ENCODE data around the gene ARHGAP18.

Gene ARHGAP18

DNA sequence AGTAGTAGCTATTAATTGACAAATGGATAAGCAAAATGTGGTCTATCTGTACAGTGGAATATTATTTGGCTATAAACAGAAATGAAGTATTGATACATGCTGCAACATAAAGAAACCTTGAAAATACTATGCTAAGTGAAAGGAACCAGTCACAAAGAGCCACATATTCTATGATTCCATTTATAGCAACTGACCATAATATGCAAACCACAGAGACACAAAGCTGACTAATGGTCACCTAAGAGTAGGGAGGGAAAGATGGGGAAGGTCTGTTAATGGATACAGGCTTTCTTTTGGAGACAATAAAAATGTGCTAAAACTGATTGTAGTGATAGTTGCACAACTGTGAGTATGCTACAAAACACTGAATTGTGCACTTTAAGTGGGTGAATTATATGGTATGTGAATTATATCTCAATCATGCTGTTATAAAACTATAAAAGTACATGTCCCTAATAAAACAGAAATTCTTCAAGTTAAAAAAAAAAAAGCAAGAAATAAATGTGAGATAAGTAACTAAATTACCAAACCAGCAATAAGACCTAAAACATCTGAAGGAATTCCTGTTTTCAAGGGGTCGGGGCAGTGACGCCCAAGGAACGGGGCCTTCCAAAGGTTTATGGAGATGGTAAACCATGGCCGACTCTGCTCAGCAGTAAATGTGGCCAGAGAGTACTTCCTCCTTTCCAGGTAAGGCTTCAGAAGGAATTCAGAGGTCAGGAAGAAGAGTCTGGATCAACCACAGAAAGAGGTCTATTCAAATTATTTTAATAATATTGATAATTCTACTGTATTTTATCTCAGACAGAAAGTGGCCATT, 75.4 kb downstream of the ARHGAP18 start:
- CTCF ChIA-PET = interaction anchor here (0.7 kb wide), 1 partner anchor 96 kb away, joined by 3 read pairs; no protein-coding TSS in a partner anchor
- no peak overlapping the region for H3K4me3 ChIP-seq (ENCODE audit: low read depth, low read length)
- H3K9me3 ChIP-seq (ENCODE audit: control insufficient read depth, insufficient read depth, low read depth, low read length) = no peaks in the 10 kb centered on the region
- H3K27ac ChIP-seq (ENCODE audit: extremely low read depth, low read depth, low read length) = no peak overlapping the region
- TF ChIP-seq GFI1B (tag by site-specific recombination; IDR thresholded peaks at IDR 0.05) = no peak
- no peak for TF ChIP-seq ZBTB17 (tag by site-specific recombination; IDR thresholded peaks at IDR 0.05)
- no peak for TF ChIP-seq ZNF169 (tag by site-specific recombination; IDR thresholded peaks at IDR 0.05)
- TF ChIP-seq, protein P1, sequence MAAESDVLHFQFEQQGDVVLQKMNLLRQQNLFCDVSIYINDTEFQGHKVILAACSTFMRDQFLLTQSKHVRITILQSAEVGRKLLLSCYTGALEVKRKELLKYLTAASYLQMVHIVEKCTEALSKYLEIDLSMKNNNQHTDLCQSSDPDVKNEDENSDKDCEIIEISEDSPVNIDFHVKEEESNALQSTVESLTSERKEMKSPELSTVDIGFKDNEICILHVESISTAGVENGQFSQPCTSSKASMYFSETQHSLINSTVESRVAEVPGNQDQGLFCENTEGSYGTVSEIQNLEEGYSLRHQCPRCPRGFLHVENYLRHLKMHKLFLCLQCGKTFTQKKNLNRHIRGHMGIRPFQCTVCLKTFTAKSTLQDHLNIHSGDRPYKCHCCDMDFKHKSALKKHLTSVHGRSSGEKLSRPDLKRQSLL (tag by site-specific recombination; IDR thresholded peaks at IDR 0.05) = no peak
- TF ChIP-seq, protein P2, sequence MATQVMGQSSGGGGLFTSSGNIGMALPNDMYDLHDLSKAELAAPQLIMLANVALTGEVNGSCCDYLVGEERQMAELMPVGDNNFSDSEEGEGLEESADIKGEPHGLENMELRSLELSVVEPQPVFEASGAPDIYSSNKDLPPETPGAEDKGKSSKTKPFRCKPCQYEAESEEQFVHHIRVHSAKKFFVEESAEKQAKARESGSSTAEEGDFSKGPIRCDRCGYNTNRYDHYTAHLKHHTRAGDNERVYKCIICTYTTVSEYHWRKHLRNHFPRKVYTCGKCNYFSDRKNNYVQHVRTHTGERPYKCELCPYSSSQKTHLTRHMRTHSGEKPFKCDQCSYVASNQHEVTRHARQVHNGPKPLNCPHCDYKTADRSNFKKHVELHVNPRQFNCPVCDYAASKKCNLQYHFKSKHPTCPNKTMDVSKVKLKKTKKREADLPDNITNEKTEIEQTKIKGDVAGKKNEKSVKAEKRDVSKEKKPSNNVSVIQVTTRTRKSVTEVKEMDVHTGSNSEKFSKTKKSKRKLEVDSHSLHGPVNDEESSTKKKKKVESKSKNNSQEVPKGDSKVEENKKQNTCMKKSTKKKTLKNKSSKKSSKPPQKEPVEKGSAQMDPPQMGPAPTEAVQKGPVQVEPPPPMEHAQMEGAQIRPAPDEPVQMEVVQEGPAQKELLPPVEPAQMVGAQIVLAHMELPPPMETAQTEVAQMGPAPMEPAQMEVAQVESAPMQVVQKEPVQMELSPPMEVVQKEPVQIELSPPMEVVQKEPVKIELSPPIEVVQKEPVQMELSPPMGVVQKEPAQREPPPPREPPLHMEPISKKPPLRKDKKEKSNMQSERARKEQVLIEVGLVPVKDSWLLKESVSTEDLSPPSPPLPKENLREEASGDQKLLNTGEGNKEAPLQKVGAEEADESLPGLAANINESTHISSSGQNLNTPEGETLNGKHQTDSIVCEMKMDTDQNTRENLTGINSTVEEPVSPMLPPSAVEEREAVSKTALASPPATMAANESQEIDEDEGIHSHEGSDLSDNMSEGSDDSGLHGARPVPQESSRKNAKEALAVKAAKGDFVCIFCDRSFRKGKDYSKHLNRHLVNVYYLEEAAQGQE (tag by site-specific recombination; IDR thresholded peaks at IDR 0.05) = no peak
- no peak for TF ChIP-seq KLF10 (tag by site-specific recombination; IDR thresholded peaks at IDR 0.05)
- no peak for TF ChIP-seq KLF1 (tag by site-specific recombination; IDR thresholded peaks at IDR 0.05)
- TF ChIP-seq ZNF473 (tag by site-specific recombination; IDR thresholded peaks at IDR 0.05) = no peak
- no peak for TF ChIP-seq ZNF521 (tag by site-specific recombination; IDR thresholded peaks at IDR 0.05)
- POLR2A ChIA-PET = no interaction called here
- H3K4me1 ChIP-seq (ENCODE audit: control insufficient read depth, insufficient read depth, low read length) = peaks cover 11% of the 10 kb centered on the region
- H3K36me3 ChIP-seq (ENCODE audit: control insufficient read depth in 2 of 2, insufficient read depth in 1 of 2, low read length in 2 of 2) = no peaks in the 10 kb centered on the region

DNA sequence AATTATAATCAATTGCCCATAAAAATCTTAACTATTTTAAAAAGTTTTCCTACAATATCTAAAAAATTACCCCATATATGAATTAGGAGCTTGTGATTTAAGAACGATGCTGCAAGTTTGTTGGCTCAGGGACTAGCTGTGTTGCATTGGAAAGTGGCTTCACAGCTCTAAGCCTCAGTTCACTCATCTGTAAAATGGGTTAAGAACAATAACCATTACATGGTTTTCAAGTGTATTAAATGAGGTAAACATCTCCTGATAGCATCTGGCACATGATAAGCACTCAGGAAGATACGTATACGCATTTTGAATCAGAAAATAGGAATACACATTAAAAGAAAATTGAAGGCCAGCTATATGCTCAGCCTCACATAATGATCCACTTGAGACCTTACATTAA, 76.4 kb downstream of the ARHGAP18 start:
- peaks cover 4% of the 10 kb centered on the region for H3K4me1 ChIP-seq (ENCODE audit: control insufficient read depth, insufficient read depth, low read length)
- H3K27ac ChIP-seq (ENCODE audit: extremely low read depth, low read depth, low read length) = no peak overlapping the region
- H3K9me3 ChIP-seq (ENCODE audit: control insufficient read depth, insufficient read depth, low read depth, low read length) = no peaks in the 10 kb centered on the region
- TF ChIP-seq ZBTB21 (tag by site-specific recombination; IDR thresholded peaks at IDR 0.05) (no peak), ZBTB1 (tag by site-specific recombination; IDR thresholded peaks at IDR 0.05) (no peak), ZFP69B (tag by site-specific recombination; IDR thresholded peaks at IDR 0.05) (no peak), ZBTB20 (tag by site-specific recombination; IDR thresholded peaks at IDR 0.05) (no peak), GLI2 (tag by site-specific recombination; IDR thresholded peaks at IDR 0.05; ENCODE audit: borderline replicate concordance, low read depth) (no peak)
- TF ChIP-seq, protein P3, sequence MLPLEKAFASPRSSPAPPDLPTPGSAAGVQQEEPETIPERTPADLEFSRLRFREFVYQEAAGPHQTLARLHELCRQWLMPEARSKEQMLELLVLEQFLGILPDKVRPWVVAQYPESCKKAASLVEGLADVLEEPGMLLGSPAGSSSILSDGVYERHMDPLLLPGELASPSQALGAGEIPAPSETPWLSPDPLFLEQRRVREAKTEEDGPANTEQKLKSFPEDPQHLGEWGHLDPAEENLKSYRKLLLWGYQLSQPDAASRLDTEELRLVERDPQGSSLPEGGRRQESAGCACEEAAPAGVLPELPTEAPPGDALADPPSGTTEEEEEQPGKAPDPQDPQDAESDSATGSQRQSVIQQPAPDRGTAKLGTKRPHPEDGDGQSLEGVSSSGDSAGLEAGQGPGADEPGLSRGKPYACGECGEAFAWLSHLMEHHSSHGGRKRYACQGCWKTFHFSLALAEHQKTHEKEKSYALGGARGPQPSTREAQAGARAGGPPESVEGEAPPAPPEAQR (tag by site-specific recombination; IDR thresholded peaks at IDR 0.05) = no peak
- no peak overlapping the region for H3K4me3 ChIP-seq (ENCODE audit: low read depth, low read length)
- ChIA-PET POLR2A (interaction anchor here (0.7 kb wide), 1 partner anchor 11 kb away, joined by 4 read pairs; no protein-coding TSS in a partner anchor), CTCF (interaction anchor here (0.7 to 1.5 kb wide), 5 partner anchors 10 to 305 kb away, joined by 3 to 5 read pairs (median 3); no protein-coding TSS in a partner anchor)
- no peaks in the 10 kb centered on the region; a peak in 1 of 3 replicates for H3K36me3 ChIP-seq (ENCODE audit: control insufficient read depth in 2 of 2, insufficient read depth in 1 of 2, low read length in 2 of 2)
